Measurements from ENCODE around the gene CTNNA3. TPM values are rescaled to one million over a fixed set of nuclear protein-coding genes. Genes with fewer than 3 reads are reported as not detected.

Gene CTNNA3
- total and polyA plus RNA-seq, 2 donors (not counting 3 experiments of a cell fraction or from before 2014, with no cell fraction given): not detected

GRCh38 chr10:66862687-66863258 lies 833.2 kb downstream of the CTNNA3 start:
- POLR2A ChIA-PET: no interaction called here
- Histone ChIP-seq H3K4me1 (ENCODE audit: control insufficient read depth, extremely low read depth, insufficient read depth, low read length) (no peaks in the 10 kb centered on the region), H3K27me3 (ENCODE audit: control insufficient read depth in 2 of 2, insufficient read depth in 2 of 2, low read length in 2 of 2) (no peaks in the 10 kb centered on the region), H3K36me3 (ENCODE audit: control insufficient read depth in 2 of 2, extremely low read depth in 1 of 2, insufficient read depth in 2 of 2, low read length in 2 of 2) (no peaks in the 10 kb centered on the region), H3K79me2 (ENCODE audit: control insufficient read depth, insufficient read depth, low read length) (no peaks in the 10 kb centered on the region), H4K20me1 (replicated peaks; ENCODE audit: control insufficient read depth, extremely low read depth, insufficient read depth, low read length) (no peaks in the 10 kb centered on the region), H3K9me1 (replicated peaks; ENCODE audit: control insufficient read depth, extremely low read depth, insufficient read depth, low read length) (no peaks in the 10 kb centered on the region), H3K4me2 (ENCODE audit: insufficient read depth, low read length) (no peak overlapping the region), H3K4me3 (replicated peaks in 1 of 3; ENCODE audit: insufficient read depth in 1 of 3, low read depth in 1 of 3, low read length in 3 of 3) (no peak overlapping the region), H3K27ac (ENCODE audit: insufficient read depth, low read depth, low read length) (no peak overlapping the region), H3K9ac (replicated peaks; ENCODE audit: extremely low read depth, insufficient read depth, low read length) (no peak overlapping the region), H3K9me3 (replicated peaks; ENCODE audit: control insufficient read depth, insufficient read depth, low read length) (no peaks in the 10 kb centered on the region), H2AFZ (ENCODE audit: low read depth, low read length) (no peak overlapping the region)
- no peak for DNase-seq (ENCODE audit: low read depth, low spot score)
- TF ChIP-seq MAX (IDR thresholded peaks at IDR 0.05; ENCODE audit: insufficient read depth, insufficient read length): no peak
- no peak for TF ChIP-seq CTCF (IDR thresholded peaks at IDR 0.05; ENCODE audit: extremely low read depth in 1 of 2, insufficient read depth in 1 of 2, low read depth in 1 of 2, low read length in 2 of 2)
- TF ChIP-seq JUN (IDR thresholded peaks at IDR 0.05; ENCODE audit: borderline replicate concordance, insufficient read depth, insufficient read length, low read depth): no peak
- TF ChIP-seq MYC (IDR thresholded peaks at IDR 0.05; ENCODE audit: low read depth, low read length): no peak
- TF ChIP-seq GATA2 (IDR thresholded peaks at IDR 0.05; ENCODE audit: insufficient read depth, insufficient read length, low read depth, low read length): no peak
- no peak for TF ChIP-seq POLR2A (IDR thresholded peaks at IDR 0.05; ENCODE audit: low read depth, low read length)
- no peak for TF ChIP-seq EZH2 (IDR thresholded peaks at IDR 0.05; ENCODE audit: borderline replicate concordance, low read depth, low read length, severe bottlenecking)
- no peak for TF ChIP-seq POLR2AphosphoS5 (IDR thresholded peaks at IDR 0.05; ENCODE audit: insufficient read depth, low read depth, low read length)
- TF ChIP-seq FOS (IDR thresholded peaks at IDR 0.05; ENCODE audit: borderline replicate concordance, insufficient read depth, low read length): no peak
- intact Hi-C loops (cut with micrococcal nuclease) (no loop called here), dilution Hi-C loops (cut with MboI; ENCODE audit: extremely low pct_ligation_motif_present, low sequenced_read_pairs) (no loop called here)
- CTCF ChIA-PET: no interaction called here
- FAIRE-seq: no peak
- BruUV-seq (replicated peaks): no TSS peak
